CD4-positive, alpha-beta T cell treated with Interleukin-1 beta for 1 hour (primary cell): ENCODE measurements around the gene DUSP15.
"Not testable (repeated sequence)": the region's sequence is repeated elsewhere in the genome, so short reads cannot be mapped to it uniquely, and the experiment has no call there.

Experiments
- DNase-seq, 2 donors: peaks; one replicate each; pipeline ENCODE4 v3.0.0-alpha.2; 2020 to 2022

Gene DUSP15

GRCh38 chr20:31869942-31870725 lies at the start of gene DUSP15, which contains the start of gene TTLL9:
TSS of gene DUSP15 (minus strand) at chr20:31870527. CDS start at chr20:31870337, 190 bp downstream.
TSS of gene TTLL9 (plus strand) at chr20:31870634. CDS start at chr20:31871127, 493 bp downstream.
- no peak for DNase-seq

- no peak for DNase-seq
These were observed 49.3 kb upstream of the DUSP15 start for GRCh38 chr20:31919410-31920155.

GRCh38 chr20:31918466-31919105 lies 48.3 kb upstream of the DUSP15 start:
- DNase-seq = no peak

GRCh38 chr20:31917962-31918412 lies 47.7 kb upstream of the DUSP15 start:
- not testable (repeated sequence) for DNase-seq

GRCh38 chr20:31916708-31917107 lies 46.4 kb upstream of the DUSP15 start:
- no peak for DNase-seq

GRCh38 chr20:31915491-31916280 lies 45.4 kb upstream of the DUSP15 start:
- DNase-seq = no peak

- DNase-seq = no peak
These were observed 43.8 kb upstream of the DUSP15 start for GRCh38 chr20:31914170-31914569.

- DNase-seq = no peak
These were observed 43.3 kb upstream of the DUSP15 start for GRCh38 chr20:31913431-31914157.

- DNase-seq = no peak
These were observed 39.9 kb upstream of the DUSP15 start for GRCh38 chr20:31910071-31910803.

- DNase-seq = no peak
These were observed 39.1 kb upstream of the DUSP15 start for GRCh38 chr20:31909253-31910070.

GRCh38 chr20:31908424-31908823 lies 38.1 kb upstream of the DUSP15 start:
- DNase-seq = no peak

GRCh38 chr20:31908016-31908415 lies 37.7 kb upstream of the DUSP15 start:
- no peak for DNase-seq

- DNase-seq = no peak
These were observed 36.7 kb upstream of the DUSP15 start for GRCh38 chr20:31907046-31907445.

- DNase-seq = no peak
These were observed 35.7 kb upstream of the DUSP15 start for GRCh38 chr20:31906001-31906400.

GRCh38 chr20:31903627-31904386 lies 33.5 kb upstream of the DUSP15 start:
- DNase-seq = no peak

- DNase-seq = no peak
These were observed 31.3 kb upstream of the DUSP15 start for GRCh38 chr20:31901615-31902014.

GRCh38 chr20:31897541-31897940 lies 27.2 kb upstream of the DUSP15 start:
- DNase-seq = no peak

- no peak for DNase-seq
These were observed 25.7 kb upstream of the DUSP15 start for GRCh38 chr20:31896049-31896448.

- DNase-seq = peak; percentile 39 to 69
These were observed 24.8 kb upstream of the DUSP15 start for GRCh38 chr20:31894980-31895675.
